GM19099 (cell line): ENCODE data around the gene POMGNT1.

ENCODE experiments used
- POLR2A ChIP-seq: IDR thresholded peaks from 3 replicates; pipeline ENCODE4 v1.6.1; 2011; ENCODE audit warnings: low read depth; ENCODE audit not compliant: insufficient read length; ENCODE audit errors: extremely low read depth

POMGNT1 gene

GRCh38 chr1:46152016-46152415 is 46.2 kb downstream of the POMGNT1 start:
- TF ChIP-seq POLR2A = no peak

- no peak for TF ChIP-seq POLR2A
Observed at GRCh38 chr1:46150085-46150484, 48.1 kb downstream of the POMGNT1 start.

GRCh38 chr1:46148318-46148717 is 49.9 kb downstream of the POMGNT1 start:
- TF ChIP-seq POLR2A = no peak
